Measurements from ENCODE around the gene FIBP. TPM values are rescaled to one million over a fixed set of nuclear protein-coding genes. Genes with fewer than 3 reads are reported as not detected.

Gene FIBP
- total and polyA plus RNA-seq, 5 donors from 2014 or later, result 29.8 to 81.7 (median 72.1) TPM

DNA sequence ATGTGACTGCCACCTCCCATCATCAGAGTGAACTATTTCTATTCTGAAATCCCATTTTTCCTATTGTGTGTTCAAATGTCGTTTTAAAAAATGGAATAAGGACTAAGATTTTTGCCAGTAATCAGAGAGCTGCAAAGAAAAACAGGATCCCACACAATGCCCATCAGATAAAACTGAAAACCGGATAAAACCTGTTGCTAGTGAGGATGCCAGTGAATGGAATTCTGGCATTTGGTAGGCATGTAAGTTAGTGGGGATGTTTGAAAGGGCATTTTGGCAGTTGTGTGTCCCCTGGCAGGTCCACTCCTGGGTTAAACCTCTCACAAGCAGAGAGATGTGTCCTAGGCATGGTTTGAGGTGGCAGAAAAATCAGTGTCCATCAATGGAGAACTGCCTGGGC, 37.1 kb upstream of the FIBP start:
- H3K27me3 ChIP-seq (ENCODE audit: control insufficient read depth, insufficient read depth, low read length), result no peaks in the 10 kb centered on the region
- H3K36me3 ChIP-seq (ENCODE audit: control insufficient read depth, insufficient read depth, low read length), result peaks cover 13% of the 10 kb centered on the region
- DNase-seq, result no peak
- Mint-ChIP-seq H3K4me3 (peak overlapping the region in 1 of 4 donors; percentile 56), H3K27ac (peak overlapping the region in 1 of 3 donors; percentile 44), H3K27me3 (no peaks in the 10 kb centered on the region), H3K36me3 (peaks cover 19% of the 10 kb centered on the region), H3K4me1 (peaks cover 6 to 49% (median 29%) of the 10 kb centered on the region in 4 donors), H3K9me3 (no peaks in the 10 kb centered on the region)
- H3K27ac ChIP-seq (ENCODE audit: insufficient read depth, low read length, poor library complexity, severe bottlenecking), result no peak overlapping the region
- peaks cover 33% of the 10 kb centered on the region for H3K4me1 ChIP-seq (ENCODE audit: control insufficient read depth, insufficient read depth, low read length, poor library complexity, severe bottlenecking)
- H3K9me3 ChIP-seq (ENCODE audit: control insufficient read depth in 2 of 2, low read length in 2 of 2), result no peaks in the 10 kb centered on the region
- ATAC-seq (ENCODE audit: low read depth in 2 of 2), result no peak
- H3K4me3 ChIP-seq (ENCODE audit: low read depth, low read length), result no peak overlapping the region

DNA sequence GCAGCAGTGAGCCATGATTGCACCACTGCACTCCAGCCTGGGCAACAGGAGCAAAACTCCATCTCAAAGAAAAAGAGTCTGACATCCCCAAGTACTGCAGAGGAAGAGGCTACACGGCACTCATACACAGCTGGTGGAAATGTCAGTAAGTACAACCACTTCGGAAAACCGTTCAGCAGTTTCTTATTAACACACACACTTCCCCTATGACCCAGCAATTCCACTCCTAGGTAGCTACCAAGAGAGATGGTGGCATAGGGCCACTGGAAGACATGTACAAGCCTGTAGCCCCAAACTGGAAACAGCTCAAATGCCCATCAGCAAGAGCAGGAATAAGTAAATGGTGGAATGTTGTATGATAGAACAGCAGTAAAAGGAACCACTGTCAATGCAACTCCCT, 34.3 kb upstream of the FIBP start:
- Mint-ChIP-seq H3K27me3 (no peaks in the 10 kb centered on the region), H3K27ac (peak overlapping the region in 2 of 3 donors; percentile 48 to 59), H3K4me3 (peak overlapping the region; percentile 59 to 74 (median 65)), H3K4me1 (peaks cover 0 to 42% (median 16%) of the 10 kb centered on the region in 4 donors), H3K9me3 (no peaks in the 10 kb centered on the region), H3K36me3 (peaks cover 16% of the 10 kb centered on the region)
- ATAC-seq (ENCODE audit: low read depth in 2 of 2) (no peak), DNase-seq (no peak)
- H3K4me1 ChIP-seq (ENCODE audit: control insufficient read depth, insufficient read depth, low read length, poor library complexity, severe bottlenecking), result peaks cover 34% of the 10 kb centered on the region
- no peak overlapping the region for H3K4me3 ChIP-seq (ENCODE audit: low read depth, low read length)
- no peaks in the 10 kb centered on the region for H3K9me3 ChIP-seq (ENCODE audit: control insufficient read depth in 2 of 2, low read length in 2 of 2)
- H3K27me3 ChIP-seq (ENCODE audit: control insufficient read depth, insufficient read depth, low read length), result no peaks in the 10 kb centered on the region
- peaks cover 13% of the 10 kb centered on the region for H3K36me3 ChIP-seq (ENCODE audit: control insufficient read depth, insufficient read depth, low read length)
- H3K27ac ChIP-seq (ENCODE audit: insufficient read depth, low read length, poor library complexity, severe bottlenecking), result no peak overlapping the region

DNA sequence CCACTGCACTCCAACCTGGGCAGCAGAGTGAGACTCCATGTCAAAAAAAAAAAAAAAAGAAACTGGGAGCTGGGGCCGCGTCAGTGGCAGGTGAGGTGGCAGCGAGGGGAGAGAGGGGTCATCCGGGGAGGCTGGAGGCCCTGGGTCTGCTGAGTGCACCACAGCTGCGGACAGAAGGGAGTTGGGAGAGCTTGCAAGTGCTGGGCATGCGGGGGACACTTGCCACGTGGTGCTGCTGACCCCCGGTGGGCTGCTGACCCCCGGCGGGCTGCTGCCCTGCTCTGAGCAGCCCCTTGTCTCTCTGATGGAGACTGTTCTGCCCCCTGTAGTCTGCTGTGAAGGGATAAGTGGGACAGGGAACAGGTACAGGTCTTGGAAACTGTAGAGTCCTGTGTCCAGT, 33.6 kb upstream of the FIBP start:
- no peaks in the 10 kb centered on the region for H3K27me3 ChIP-seq (ENCODE audit: control insufficient read depth, insufficient read depth, low read length)
- peaks cover 0 to 42% (median 14%) of the 10 kb centered on the region in 4 donors for H3K4me1 Mint-ChIP-seq
- no peaks in the 10 kb centered on the region for H3K9me3 Mint-ChIP-seq
- H3K9me3 ChIP-seq (ENCODE audit: control insufficient read depth in 2 of 2, low read length in 2 of 2), result no peaks in the 10 kb centered on the region
- ATAC-seq (ENCODE audit: low read depth in 2 of 2) (no peak), DNase-seq (no peak)
- peaks cover 34% of the 10 kb centered on the region for H3K4me1 ChIP-seq (ENCODE audit: control insufficient read depth, insufficient read depth, low read length, poor library complexity, severe bottlenecking)
- H3K4me3 Mint-ChIP-seq, result peak overlapping the region in 3 of 4 donors; percentile 39 to 71 (median 59)
- H3K27me3 Mint-ChIP-seq, result no peaks in the 10 kb centered on the region
- no peak overlapping the region for H3K27ac Mint-ChIP-seq
- peaks cover 13% of the 10 kb centered on the region for H3K36me3 ChIP-seq (ENCODE audit: control insufficient read depth, insufficient read depth, low read length)
- H3K27ac ChIP-seq (ENCODE audit: insufficient read depth, low read length, poor library complexity, severe bottlenecking), result no peak overlapping the region
- H3K36me3 Mint-ChIP-seq, result peaks cover 16% of the 10 kb centered on the region
- no peak overlapping the region for H3K4me3 ChIP-seq (ENCODE audit: low read depth, low read length)

DNA sequence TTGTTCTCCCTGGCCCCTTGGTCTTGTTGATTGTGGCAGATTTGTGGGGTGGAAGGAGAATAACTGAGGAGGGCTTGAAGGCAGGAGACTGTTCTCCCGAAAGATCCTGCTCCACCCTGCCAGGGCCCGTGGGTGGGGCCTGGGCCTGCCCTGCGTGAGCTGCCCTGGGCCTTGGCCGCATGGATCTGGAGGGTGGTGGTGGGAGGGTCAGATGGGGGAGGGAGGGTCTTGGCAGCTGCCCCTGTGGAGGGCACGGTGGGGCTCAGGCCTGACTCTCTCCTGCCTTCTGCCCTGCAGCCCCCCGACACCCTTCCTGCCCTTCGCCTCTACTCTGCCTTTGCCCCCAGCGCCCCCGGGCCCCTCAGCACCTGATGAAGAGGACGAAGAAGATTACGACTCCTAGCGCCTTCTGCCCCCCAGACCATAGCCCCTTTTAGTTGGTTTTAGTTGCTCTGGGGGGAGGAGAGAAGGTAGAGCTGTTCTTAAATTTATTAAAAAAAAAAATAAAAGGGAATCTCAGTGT, 32.8 kb upstream of the FIBP start:
- Histone ChIP-seq H3K27ac (ENCODE audit: insufficient read depth, low read length, poor library complexity, severe bottlenecking) (peak overlapping the region; percentile 14), H3K27me3 (ENCODE audit: control insufficient read depth, insufficient read depth, low read length) (no peaks in the 10 kb centered on the region), H3K36me3 (ENCODE audit: control insufficient read depth, insufficient read depth, low read length) (peaks cover 13% of the 10 kb centered on the region), H3K4me1 (ENCODE audit: control insufficient read depth, insufficient read depth, low read length, poor library complexity, severe bottlenecking) (peaks cover 41% of the 10 kb centered on the region), H3K4me3 (ENCODE audit: low read depth, low read length) (no peak overlapping the region), H3K9me3 (ENCODE audit: control insufficient read depth in 2 of 2, low read length in 2 of 2) (no peaks in the 10 kb centered on the region)
- Mint-ChIP-seq H3K27ac (peak overlapping the region in 1 of 3 donors; percentile 3), H3K4me3 (peak overlapping the region; percentile 51 to 98 (median 92)), H3K27me3 (no peaks in the 10 kb centered on the region), H3K9me3 (no peaks in the 10 kb centered on the region), H3K36me3 (peaks cover 16% of the 10 kb centered on the region), H3K4me1 (peaks cover 0 to 47% (median 19%) of the 10 kb centered on the region in 4 donors)
- DNase-seq, result no peak
- no peak for ATAC-seq (ENCODE audit: low read depth in 2 of 2)

DNA sequence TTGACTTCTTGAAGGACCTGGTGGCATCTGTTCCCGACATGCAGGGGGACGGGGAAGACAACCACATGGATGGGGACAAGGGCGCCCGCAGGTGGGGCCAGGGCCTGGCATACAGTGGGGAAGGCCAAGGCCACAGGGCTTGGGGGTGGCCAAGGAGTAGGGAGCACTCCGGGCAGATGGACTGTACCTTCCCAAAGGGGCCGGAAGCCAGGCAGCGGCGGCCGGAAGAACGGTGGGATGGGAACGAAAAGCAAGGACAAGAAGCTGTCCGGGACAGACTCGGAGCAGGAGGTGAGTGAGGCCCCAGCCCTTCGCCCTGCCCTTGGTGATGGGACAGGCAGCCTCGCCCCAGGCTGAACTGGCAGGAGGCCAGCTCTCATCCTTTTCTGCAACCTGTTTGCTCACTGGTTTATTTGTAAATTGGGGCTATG, 32.1 kb upstream of the FIBP start:
- Histone ChIP-seq H3K36me3 (ENCODE audit: control insufficient read depth, insufficient read depth, low read length) (peaks cover 13% of the 10 kb centered on the region), H3K27me3 (ENCODE audit: control insufficient read depth, insufficient read depth, low read length) (no peaks in the 10 kb centered on the region), H3K4me1 (ENCODE audit: control insufficient read depth, insufficient read depth, low read length, poor library complexity, severe bottlenecking) (peaks cover 46% of the 10 kb centered on the region), H3K27ac (ENCODE audit: insufficient read depth, low read length, poor library complexity, severe bottlenecking) (peak overlapping the region; percentile 81), H3K9me3 (ENCODE audit: control insufficient read depth in 2 of 2, low read length in 2 of 2) (no peaks in the 10 kb centered on the region), H3K4me3 (ENCODE audit: low read depth, low read length) (peak overlapping the region; percentile 37)
- DNase-seq, result no peak
- peaks cover 0 to 50% (median 17%) of the 10 kb centered on the region in 4 donors for H3K4me1 Mint-ChIP-seq
- H3K27me3 Mint-ChIP-seq, result no peaks in the 10 kb centered on the region
- no peak for ATAC-seq (ENCODE audit: low read depth in 2 of 2)
- peak overlapping the region; percentile 90 to 98 (median 94) for H3K4me3 Mint-ChIP-seq
- peaks cover 16% of the 10 kb centered on the region for H3K36me3 Mint-ChIP-seq
- no peaks in the 10 kb centered on the region for H3K9me3 Mint-ChIP-seq
- peak overlapping the region; percentile 3 to 92 (median 86) for H3K27ac Mint-ChIP-seq

DNA sequence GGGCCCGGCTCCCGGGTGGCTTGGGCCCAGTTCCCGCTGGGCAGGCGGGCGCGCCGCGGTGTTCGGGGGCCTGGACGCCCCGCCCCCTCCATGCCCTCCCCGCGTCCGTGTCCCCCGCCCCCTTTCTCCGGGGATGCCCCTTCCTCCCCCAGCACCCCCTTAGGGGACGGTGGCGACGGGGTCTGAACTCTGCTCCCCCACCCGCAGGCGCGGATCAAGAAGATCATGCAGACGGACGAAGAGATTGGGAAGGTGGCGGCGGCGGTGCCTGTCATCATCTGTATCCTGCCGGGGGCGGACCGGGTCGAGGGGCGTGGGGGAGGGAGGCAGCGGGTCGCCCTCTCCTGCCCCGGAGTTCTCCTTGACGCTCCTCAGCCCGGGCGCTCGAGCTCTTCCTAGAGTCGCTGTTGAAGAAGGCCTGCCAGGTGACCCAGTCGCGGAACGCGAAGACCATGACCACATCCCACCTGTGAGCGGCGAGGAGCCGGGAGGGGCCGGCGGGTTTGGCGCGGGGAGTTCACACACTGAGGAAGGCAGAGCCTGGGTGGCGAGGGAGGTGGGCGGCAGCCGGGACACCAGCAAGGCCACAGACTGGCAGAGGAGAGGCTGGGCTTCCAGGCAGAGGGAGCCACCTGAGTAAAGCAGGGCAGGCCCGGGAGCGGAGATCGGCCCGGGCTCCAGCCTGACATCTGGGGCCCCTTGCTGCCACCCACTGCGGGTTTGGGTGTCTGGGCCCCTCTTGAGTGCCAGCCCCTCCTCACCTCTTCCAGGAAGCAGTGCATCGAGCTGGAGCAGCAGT, 31.5 kb upstream of the FIBP start:
- Mint-ChIP-seq H3K4me1 (peaks cover 0 to 55% (median 22%) of the 10 kb centered on the region in 4 donors), H3K27me3 (no peaks in the 10 kb centered on the region), H3K4me3 (peak overlapping the region; percentile 90 to 98 (median 94)), H3K9me3 (no peaks in the 10 kb centered on the region), H3K36me3 (peaks cover 16% of the 10 kb centered on the region), H3K27ac (peak overlapping the region; percentile 86 to 97 (median 92))
- Histone ChIP-seq H3K36me3 (ENCODE audit: control insufficient read depth, insufficient read depth, low read length) (peaks cover 13% of the 10 kb centered on the region), H3K4me3 (ENCODE audit: low read depth, low read length) (peak overlapping the region; percentile 37), H3K27me3 (ENCODE audit: control insufficient read depth, insufficient read depth, low read length) (no peaks in the 10 kb centered on the region), H3K27ac (ENCODE audit: insufficient read depth, low read length, poor library complexity, severe bottlenecking) (peak overlapping the region; percentile 81), H3K9me3 (ENCODE audit: control insufficient read depth in 2 of 2, low read length in 2 of 2) (no peaks in the 10 kb centered on the region), H3K4me1 (ENCODE audit: control insufficient read depth, insufficient read depth, low read length, poor library complexity, severe bottlenecking) (peaks cover 46% of the 10 kb centered on the region)
- peak; percentile 19 to 32 for ATAC-seq (ENCODE audit: low read depth in 2 of 2)
- peak in 2 of 3 donors; percentile 61 to 63 for DNase-seq

DNA sequence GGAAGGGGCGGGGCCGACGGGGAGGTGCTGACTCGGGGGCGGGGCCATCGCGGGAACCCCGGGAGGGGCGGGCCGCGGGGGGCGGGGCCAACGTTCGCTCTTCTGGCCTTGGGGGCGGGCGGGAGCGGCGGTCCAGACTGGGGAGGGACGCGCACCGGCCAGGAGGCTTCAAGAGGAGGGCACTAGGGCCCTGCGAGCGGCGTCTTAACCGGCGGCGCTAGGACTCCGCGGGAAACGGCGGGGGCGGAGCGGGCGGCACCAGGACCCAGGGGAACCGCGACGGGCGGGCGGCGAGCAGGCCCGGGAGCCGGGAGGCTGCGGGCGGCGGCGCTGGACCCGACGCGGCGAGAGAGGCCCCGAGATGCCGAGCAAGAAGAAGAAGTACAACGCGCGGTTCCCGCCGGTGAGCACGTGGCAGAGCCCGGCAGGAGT, 30.9 kb upstream of the FIBP start, which contains the start of gene DRAP1:
TSS of gene DRAP1 (plus strand) at position 286 of the 432 bp plus-strand sequence. CDS start at position 362, 76 bp downstream.
- H3K27ac Mint-ChIP-seq, result peak within 1 kb of the TSS; percentile 86 to 97 (median 92)
- Histone ChIP-seq H3K27me3 (ENCODE audit: control insufficient read depth, insufficient read depth, low read length) (no peaks in the 10 kb centered on the region), H3K9me3 (ENCODE audit: control insufficient read depth in 2 of 2, low read length in 2 of 2) (no peaks in the 10 kb centered on the region), H3K4me3 (ENCODE audit: low read depth, low read length) (peak within 1 kb of the TSS; percentile 85), H3K36me3 (ENCODE audit: control insufficient read depth, insufficient read depth, low read length) (peaks cover 13% of the 10 kb centered on the region), H3K27ac (ENCODE audit: insufficient read depth, low read length, poor library complexity, severe bottlenecking) (peak within 1 kb of the TSS; percentile 81), H3K4me1 (ENCODE audit: control insufficient read depth, insufficient read depth, low read length, poor library complexity, severe bottlenecking) (peaks cover 46% of the 10 kb centered on the region)
- peak; percentile 91 for ATAC-seq (ENCODE audit: low read depth in 2 of 2)
- peak within 1 kb of the TSS; percentile 90 to 98 (median 94) for H3K4me3 Mint-ChIP-seq
- no peaks in the 10 kb centered on the region for H3K27me3 Mint-ChIP-seq
- peaks cover 0 to 58% (median 25%) of the 10 kb centered on the region in 4 donors for H3K4me1 Mint-ChIP-seq
- peaks cover 16% of the 10 kb centered on the region for H3K36me3 Mint-ChIP-seq
- DNase-seq, result peak; percentile 97 to 99 (median 99)
- H3K9me3 Mint-ChIP-seq, result no peaks in the 10 kb centered on the region

Measured in CD4-positive, CD25-positive, alpha-beta regulatory T cell (primary cell).